Neural cell (in vitro differentiated cells): ENCODE data around the gene SHISAL1. TPM values are rescaled to one million over a fixed set of nuclear protein-coding genes. Genes with fewer than 3 reads are reported as not detected.

ENCODE experiments used
- H2AFZ ChIP-seq: fragments of 200-600, 300-800 bp; sonication (generic), shearing (Covaris generic); 2 replicates; pipeline ENCODE4 v1.6.0; 2014; ENCODE audit warnings: low read depth, mild to moderate bottlenecking, antibody characterized with exemption, low read length, moderate library complexity
- H3F3A ChIP-seq: fragments of 200-600 bp; shearing (Covaris generic); 2 replicates; pipeline ENCODE4 v1.6.1; 2016; ENCODE audit warnings: mild to moderate bottlenecking, moderate library complexity, mixed read lengths, antibody characterized with exemption, low read length; ENCODE audit not compliant: insufficient read depth, poor library complexity, severe bottlenecking
- H3K27ac ChIP-seq: fragments of 200-600, 300-800 bp; sonication (generic), shearing (Covaris generic); 2 replicates; pipeline ENCODE4 v1.5.1; 2014; ENCODE audit warnings: mild to moderate bottlenecking, low read length, moderate library complexity
- H3K27me3 ChIP-seq: fragments of 300-800, 200-600 bp; sonication (generic), shearing (Covaris generic); 2 replicates; pipeline ENCODE4 v1.6.0; 2014; ENCODE audit warnings: mild to moderate bottlenecking, low read depth, low read length, moderate library complexity; ENCODE audit not compliant: insufficient read depth
- H3K36me3 ChIP-seq: fragments of 300-800, 200-600 bp; sonication (generic), shearing (Covaris generic); 2 replicates; pipeline ENCODE4 v1.5.1; 2014; ENCODE audit warnings: mild to moderate bottlenecking, antibody characterized with exemption, low read length, moderate library complexity; ENCODE audit not compliant: insufficient read depth
- H3K4me2 ChIP-seq: fragments of 300-800, 200-600 bp; sonication (generic), shearing (Covaris generic); 2 replicates; pipeline ENCODE4 v1.6.0; 2014; ENCODE audit warnings: mild to moderate bottlenecking, low read length
- H3K4me3 ChIP-seq: fragments of 300-800, 200-600 bp; sonication (generic), shearing (Covaris generic); 2 replicates; pipeline ENCODE4 v1.5.1; 2014; ENCODE audit warnings: mild to moderate bottlenecking, low read length, moderate library complexity
- H3K79me2 ChIP-seq: fragments of 200-600 bp; shearing (Covaris generic); replicated peaks from 2 replicates; pipeline ENCODE4 v1.6.0; 2014; ENCODE audit warnings: mild to moderate bottlenecking, low read length, moderate library complexity; ENCODE audit not compliant: insufficient read depth
- H3K9ac ChIP-seq: fragments of 300-800, 200-600 bp; sonication (generic), shearing (Covaris generic); 2 replicates; pipeline ENCODE4 v1.6.1; 2016; ENCODE audit warnings: mild to moderate bottlenecking, low read length, mixed read lengths
- H3K9me2 ChIP-seq: fragments of 200-600 bp; shearing (Covaris generic); 2 replicates; pipeline ENCODE4 v1.6.1; 2016; ENCODE audit warnings: mild to moderate bottlenecking, low read length, mixed read lengths; ENCODE audit not compliant: insufficient read depth
- H3K9me3 ChIP-seq: fragments of 200-600, 300-800 bp; sonication (generic), shearing (Covaris generic); 2 replicates; pipeline ENCODE4 v1.6.1; 2016; ENCODE audit warnings: mild to moderate bottlenecking, mixed run types, low read length, moderate library complexity, mixed read lengths
- H4K20me1 ChIP-seq: fragments of 200-600 bp; shearing (Covaris generic); 2 replicates; pipeline ENCODE4 v1.6.1; 2016; ENCODE audit warnings: mild to moderate bottlenecking, mixed run types; ENCODE audit not compliant: insufficient read depth
- EP300 ChIP-seq: fragments of 450-650 bp; conservative IDR thresholded peaks from 2 replicates; pipeline ENCODE4 v1.6.1; 2014; ENCODE audit warnings: antibody characterized with exemption, mild to moderate bottlenecking, moderate library complexity; ENCODE audit not compliant: poor library complexity, severe bottlenecking
- EZH2 ChIP-seq: fragments of 200-600, 300-800 bp; shearing (Covaris generic), sonication (generic); IDR thresholded peaks from 2 replicates; pipeline ENCODE4 v1.6.1; 2014; ENCODE audit warnings: antibody characterized with exemption, low read length, borderline replicate concordance, mild to moderate bottlenecking; ENCODE audit not compliant: insufficient read depth, poor library complexity, severe bottlenecking
- MXI1 ChIP-seq: fragments of 450-650 bp; conservative IDR thresholded peaks from 2 replicates; pipeline ENCODE4 v1.6.1; 2014; ENCODE audit warnings: antibody characterized with exemption, mild to moderate bottlenecking; ENCODE audit not compliant: poor library complexity, severe bottlenecking
- POLR2AphosphoS5 ChIP-seq: IDR thresholded peaks from 2 replicates; pipeline ENCODE4 v1.6.1; 2012
- RAD21 ChIP-seq: fragments of 450-650 bp; conservative IDR thresholded peaks from 2 replicates; pipeline ENCODE4 v1.6.1; 2014; ENCODE audit warnings: antibody characterized with exemption, mild to moderate bottlenecking, moderate library complexity
- SMC3 ChIP-seq: fragments of 450-650 bp; conservative IDR thresholded peaks from 2 replicates; pipeline ENCODE4 v1.6.1; 2014; ENCODE audit warnings: antibody characterized with exemption, mild to moderate bottlenecking, moderate library complexity; ENCODE audit not compliant: poor library complexity
- TAF1 ChIP-seq: IDR thresholded peaks from 2 replicates; pipeline ENCODE4 v1.6.1; 2012; ENCODE audit warnings: low read depth
- polyA plus RNA-seq: library from polyadenylated mRNA; depleted of rRNA; stranded (reverse); fragments of >200 nt; gene quantifications from 2 replicates; pipeline ENCODE4 v1.2.3, GENCODE V29; 2014
- TF ChIP-seq, protein P1 (sequence below): IDR thresholded peaks from 2 replicates; pipeline ENCODE4 v1.6.1; 2012; ENCODE audit warnings: borderline replicate concordance
- TF ChIP-seq, protein P2 (sequence below): fragments of 450-650 bp; IDR thresholded peaks from 2 replicates; pipeline ENCODE4 v1.5.1; 2014; ENCODE audit warnings: antibody characterized with exemption, mild to moderate bottlenecking, moderate library complexity; ENCODE audit not compliant: poor library complexity, severe bottlenecking

The SHISAL1 gene
- polyA plus RNA-seq, 1 donor from 2014 or later: 15.4 TPM

DNA sequence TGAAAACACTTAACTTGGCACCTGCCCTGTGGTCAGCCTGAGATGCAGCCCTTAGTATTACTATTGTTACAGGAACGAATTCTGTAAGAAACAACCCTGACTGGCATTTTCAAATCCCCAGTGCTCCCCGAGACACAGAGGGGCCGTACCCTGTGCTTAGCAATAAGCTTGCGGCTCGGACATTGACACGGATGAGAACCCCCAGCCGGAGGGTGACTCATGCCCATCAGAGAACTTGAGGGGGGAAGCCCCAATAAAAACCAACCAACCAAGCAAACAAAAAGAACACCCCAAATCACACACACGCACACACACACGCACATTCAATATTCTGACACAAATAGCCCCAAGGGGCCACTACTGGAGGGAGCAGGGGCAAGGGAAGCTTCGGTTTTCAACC lies 63.8 kb downstream of the SHISAL1 start (continued):
- TF ChIP-seq, protein P1, sequence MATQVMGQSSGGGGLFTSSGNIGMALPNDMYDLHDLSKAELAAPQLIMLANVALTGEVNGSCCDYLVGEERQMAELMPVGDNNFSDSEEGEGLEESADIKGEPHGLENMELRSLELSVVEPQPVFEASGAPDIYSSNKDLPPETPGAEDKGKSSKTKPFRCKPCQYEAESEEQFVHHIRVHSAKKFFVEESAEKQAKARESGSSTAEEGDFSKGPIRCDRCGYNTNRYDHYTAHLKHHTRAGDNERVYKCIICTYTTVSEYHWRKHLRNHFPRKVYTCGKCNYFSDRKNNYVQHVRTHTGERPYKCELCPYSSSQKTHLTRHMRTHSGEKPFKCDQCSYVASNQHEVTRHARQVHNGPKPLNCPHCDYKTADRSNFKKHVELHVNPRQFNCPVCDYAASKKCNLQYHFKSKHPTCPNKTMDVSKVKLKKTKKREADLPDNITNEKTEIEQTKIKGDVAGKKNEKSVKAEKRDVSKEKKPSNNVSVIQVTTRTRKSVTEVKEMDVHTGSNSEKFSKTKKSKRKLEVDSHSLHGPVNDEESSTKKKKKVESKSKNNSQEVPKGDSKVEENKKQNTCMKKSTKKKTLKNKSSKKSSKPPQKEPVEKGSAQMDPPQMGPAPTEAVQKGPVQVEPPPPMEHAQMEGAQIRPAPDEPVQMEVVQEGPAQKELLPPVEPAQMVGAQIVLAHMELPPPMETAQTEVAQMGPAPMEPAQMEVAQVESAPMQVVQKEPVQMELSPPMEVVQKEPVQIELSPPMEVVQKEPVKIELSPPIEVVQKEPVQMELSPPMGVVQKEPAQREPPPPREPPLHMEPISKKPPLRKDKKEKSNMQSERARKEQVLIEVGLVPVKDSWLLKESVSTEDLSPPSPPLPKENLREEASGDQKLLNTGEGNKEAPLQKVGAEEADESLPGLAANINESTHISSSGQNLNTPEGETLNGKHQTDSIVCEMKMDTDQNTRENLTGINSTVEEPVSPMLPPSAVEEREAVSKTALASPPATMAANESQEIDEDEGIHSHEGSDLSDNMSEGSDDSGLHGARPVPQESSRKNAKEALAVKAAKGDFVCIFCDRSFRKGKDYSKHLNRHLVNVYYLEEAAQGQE: no peak
- no peak for TF ChIP-seq POLR2AphosphoS5
- no peak for TF ChIP-seq SMC3
- TF ChIP-seq MXI1: no peak

DNA sequence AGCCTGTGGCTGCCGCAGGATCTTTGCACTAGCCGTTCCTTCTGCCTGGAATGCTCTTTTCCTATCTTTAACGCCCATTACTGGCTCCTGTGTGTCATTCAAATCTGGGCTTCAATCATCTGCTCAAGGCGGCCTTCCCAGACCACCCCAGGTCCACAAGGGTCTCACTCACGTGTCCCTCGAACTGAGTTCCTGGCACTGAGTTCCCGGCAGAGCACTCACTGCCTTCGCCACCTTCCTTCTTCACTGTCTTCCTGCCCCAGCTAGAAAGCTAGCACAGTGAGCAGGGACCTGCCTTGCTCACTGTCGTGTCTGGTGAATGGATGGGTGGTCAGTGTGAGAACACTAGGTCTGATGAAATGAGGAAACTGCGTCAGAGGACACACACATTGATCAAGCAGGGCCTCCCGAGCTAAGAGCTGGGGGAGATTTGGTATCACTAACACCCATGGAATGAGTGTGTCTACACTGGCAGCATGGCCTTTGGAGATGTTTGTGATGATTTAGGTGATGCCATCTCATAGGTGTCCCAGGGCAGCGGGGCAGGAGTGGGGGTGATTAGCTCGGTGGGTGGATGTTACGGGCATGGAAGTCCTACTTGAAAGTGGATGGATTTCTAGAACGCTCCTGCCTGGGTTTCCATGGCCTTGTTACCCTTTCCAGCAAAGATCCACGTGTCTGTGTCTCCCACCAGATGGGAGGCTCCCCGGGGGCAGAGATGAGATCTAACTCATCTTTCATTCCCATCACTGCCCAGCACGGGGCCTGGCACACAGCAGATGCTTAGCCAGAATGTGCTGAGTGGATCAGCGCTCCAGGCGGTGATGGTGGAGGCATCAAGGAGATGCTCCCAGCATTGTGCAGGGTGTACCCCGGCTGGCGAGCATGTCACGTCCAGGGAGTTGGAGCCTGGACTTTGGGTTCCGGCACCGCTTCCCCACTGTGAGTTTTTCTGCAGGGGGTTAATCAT lies 64.5 kb downstream of the SHISAL1 start:
- no peaks in the 10 kb centered on the region for H3K9me2 ChIP-seq
- H3K4me2 ChIP-seq: no peak overlapping the region
- no peaks in the 10 kb centered on the region for H3F3A ChIP-seq
- H3K4me3 ChIP-seq: no peak overlapping the region
- no peak overlapping the region for H3K27ac ChIP-seq
- H3K79me2 ChIP-seq: no peaks in the 10 kb centered on the region
- H3K36me3 ChIP-seq: no peaks in the 10 kb centered on the region
- H3K9ac ChIP-seq: no peak overlapping the region
- TF ChIP-seq, protein P1: no peak
- TF ChIP-seq, protein P2, sequence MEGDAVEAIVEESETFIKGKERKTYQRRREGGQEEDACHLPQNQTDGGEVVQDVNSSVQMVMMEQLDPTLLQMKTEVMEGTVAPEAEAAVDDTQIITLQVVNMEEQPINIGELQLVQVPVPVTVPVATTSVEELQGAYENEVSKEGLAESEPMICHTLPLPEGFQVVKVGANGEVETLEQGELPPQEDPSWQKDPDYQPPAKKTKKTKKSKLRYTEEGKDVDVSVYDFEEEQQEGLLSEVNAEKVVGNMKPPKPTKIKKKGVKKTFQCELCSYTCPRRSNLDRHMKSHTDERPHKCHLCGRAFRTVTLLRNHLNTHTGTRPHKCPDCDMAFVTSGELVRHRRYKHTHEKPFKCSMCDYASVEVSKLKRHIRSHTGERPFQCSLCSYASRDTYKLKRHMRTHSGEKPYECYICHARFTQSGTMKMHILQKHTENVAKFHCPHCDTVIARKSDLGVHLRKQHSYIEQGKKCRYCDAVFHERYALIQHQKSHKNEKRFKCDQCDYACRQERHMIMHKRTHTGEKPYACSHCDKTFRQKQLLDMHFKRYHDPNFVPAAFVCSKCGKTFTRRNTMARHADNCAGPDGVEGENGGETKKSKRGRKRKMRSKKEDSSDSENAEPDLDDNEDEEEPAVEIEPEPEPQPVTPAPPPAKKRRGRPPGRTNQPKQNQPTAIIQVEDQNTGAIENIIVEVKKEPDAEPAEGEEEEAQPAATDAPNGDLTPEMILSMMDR: no peak
- TF ChIP-seq POLR2AphosphoS5 (no peak), EP300 (no peak), MXI1 (no peak), TAF1 (no peak), SMC3 (no peak), RAD21 (no peak), EZH2 (no peak)
- H3K27me3 ChIP-seq: no peaks in the 10 kb centered on the region
- H4K20me1 ChIP-seq: no peaks in the 10 kb centered on the region
- peaks cover 8% of the 10 kb centered on the region for H3K9me3 ChIP-seq
- no peak overlapping the region for H2AFZ ChIP-seq
